Glutamatergic neuron (in vitro differentiated cells): Measurements from ENCODE around the gene SLC31A1. TPM values are rescaled to one million over a fixed set of nuclear protein-coding genes. Genes with fewer than 3 reads are reported as not detected.

Source experiments
- DNase-seq: peaks from one replicate; pipeline ENCODE4 v3.0.0; 2022
- H3K27ac Mint-ChIP-seq: one replicate; pipeline ENCODE4 v1.8.0; 2020; ENCODE audit warnings: mild to moderate bottlenecking, mixed read lengths, inconsistent platforms; ENCODE audit not compliant: unreplicated experiment
- H3K27me3 Mint-ChIP-seq: one replicate; pipeline ENCODE4 v1.8.0; 2020; ENCODE audit warnings: mild to moderate bottlenecking, moderate library complexity, mixed read lengths, inconsistent platforms; ENCODE audit not compliant: unreplicated experiment
- H3K36me3 Mint-ChIP-seq: one replicate; pipeline ENCODE4 v1.8.0; 2020; ENCODE audit warnings: mild to moderate bottlenecking, mixed read lengths, inconsistent platforms; ENCODE audit not compliant: unreplicated experiment
- H3K4me1 Mint-ChIP-seq: one replicate; pipeline ENCODE4 v1.8.0; 2020; ENCODE audit warnings: mild to moderate bottlenecking, low read depth, mixed read lengths, inconsistent platforms; ENCODE audit not compliant: unreplicated experiment
- H3K4me3 Mint-ChIP-seq: one replicate; pipeline ENCODE4 v1.8.0; 2020; ENCODE audit warnings: mild to moderate bottlenecking, mixed read lengths, inconsistent platforms; ENCODE audit not compliant: unreplicated experiment
- H3K9me3 Mint-ChIP-seq: one replicate; pipeline ENCODE4 v1.8.0; 2020; ENCODE audit warnings: mild to moderate bottlenecking, moderate library complexity, mixed read lengths, inconsistent platforms; ENCODE audit not compliant: unreplicated experiment
- total RNA-seq: library from RNA; stranded (reverse); fragmentation: NEBNext Ultra II Directional; extraction: Animal tissue kit (Norgen Biotek cat#: 25700); gene quantifications from one replicate; pipeline ENCODE4 v1.2.1, GENCODE V29; 2021; ENCODE audit not compliant: unreplicated experiment
- TF ChIP-seq, protein P1 (sequence below): fragments of 200-600 bp; sonication (generic); IDR thresholded peaks from one replicate; pipeline ENCODE4 v1.5.0; 2021; ENCODE audit not compliant: partially characterized antibody, unreplicated experiment

The SLC31A1 gene
- total RNA-seq, 1 donor from 2014 or later = 11.2 TPM

DNA sequence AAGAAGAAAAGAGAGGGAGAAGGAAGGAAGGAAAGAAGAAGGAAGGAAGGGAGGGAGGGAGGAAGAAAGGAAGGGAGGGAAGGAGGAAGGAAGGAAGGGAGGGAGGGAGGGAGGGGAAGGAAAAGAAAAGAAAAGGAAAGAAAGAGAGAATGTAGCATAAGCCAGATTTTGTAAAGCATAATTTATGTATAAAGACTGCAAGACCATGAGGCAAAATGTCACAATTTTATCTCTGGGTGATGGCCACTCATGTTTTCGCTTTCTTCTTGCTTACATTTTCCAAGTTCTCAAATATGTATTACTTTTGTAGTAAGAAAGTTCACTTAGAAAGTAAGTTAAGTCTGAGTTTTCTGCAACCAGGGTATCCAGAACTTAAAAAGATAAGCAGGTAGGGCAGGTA, 85.2 kb downstream of the SLC31A1 start:
- Mint-ChIP-seq H3K36me3 (no peaks in the 10 kb centered on the region), H3K4me1 (no peaks in the 10 kb centered on the region), H3K4me3 (no peak overlapping the region), H3K27me3 (no peaks in the 10 kb centered on the region), H3K27ac (no peak overlapping the region), H3K9me3 (no peaks in the 10 kb centered on the region)
- TF ChIP-seq, protein P1, sequence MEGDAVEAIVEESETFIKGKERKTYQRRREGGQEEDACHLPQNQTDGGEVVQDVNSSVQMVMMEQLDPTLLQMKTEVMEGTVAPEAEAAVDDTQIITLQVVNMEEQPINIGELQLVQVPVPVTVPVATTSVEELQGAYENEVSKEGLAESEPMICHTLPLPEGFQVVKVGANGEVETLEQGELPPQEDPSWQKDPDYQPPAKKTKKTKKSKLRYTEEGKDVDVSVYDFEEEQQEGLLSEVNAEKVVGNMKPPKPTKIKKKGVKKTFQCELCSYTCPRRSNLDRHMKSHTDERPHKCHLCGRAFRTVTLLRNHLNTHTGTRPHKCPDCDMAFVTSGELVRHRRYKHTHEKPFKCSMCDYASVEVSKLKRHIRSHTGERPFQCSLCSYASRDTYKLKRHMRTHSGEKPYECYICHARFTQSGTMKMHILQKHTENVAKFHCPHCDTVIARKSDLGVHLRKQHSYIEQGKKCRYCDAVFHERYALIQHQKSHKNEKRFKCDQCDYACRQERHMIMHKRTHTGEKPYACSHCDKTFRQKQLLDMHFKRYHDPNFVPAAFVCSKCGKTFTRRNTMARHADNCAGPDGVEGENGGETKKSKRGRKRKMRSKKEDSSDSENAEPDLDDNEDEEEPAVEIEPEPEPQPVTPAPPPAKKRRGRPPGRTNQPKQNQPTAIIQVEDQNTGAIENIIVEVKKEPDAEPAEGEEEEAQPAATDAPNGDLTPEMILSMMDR = no peak
- no peak for DNase-seq

DNA sequence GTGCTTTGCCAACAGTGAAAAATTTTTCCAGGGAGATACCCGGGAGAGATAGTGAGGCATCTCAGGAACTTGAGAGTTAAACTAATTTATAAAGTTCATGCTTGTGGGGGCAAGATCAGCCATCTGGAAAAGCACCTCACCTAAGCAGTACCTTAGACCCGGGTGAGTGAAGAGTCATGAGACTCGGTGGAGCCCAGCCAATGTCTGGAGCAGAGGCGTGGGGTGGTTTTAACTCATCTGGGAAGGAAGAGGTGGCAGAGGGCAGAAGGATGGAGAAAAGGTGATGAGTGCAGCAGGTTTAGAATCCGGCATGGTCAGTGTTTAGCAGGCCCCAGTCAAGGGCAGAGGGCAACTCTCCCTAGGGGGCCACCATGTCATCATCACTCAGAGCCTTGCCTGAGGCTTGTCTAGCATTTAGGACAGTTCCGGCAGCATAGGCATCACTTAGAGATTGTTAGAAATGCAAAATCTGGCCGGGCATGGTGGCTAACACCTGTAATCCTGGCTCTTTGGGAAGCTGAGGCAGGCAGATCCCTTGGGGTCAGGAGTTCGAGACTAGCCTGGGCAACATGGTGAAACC, 86.1 kb downstream of the SLC31A1 start:
- no peaks in the 10 kb centered on the region for H3K4me1 Mint-ChIP-seq
- DNase-seq = peak; percentile 31
- H3K27me3 Mint-ChIP-seq = no peaks in the 10 kb centered on the region
- no peaks in the 10 kb centered on the region for H3K36me3 Mint-ChIP-seq
- no peak overlapping the region for H3K27ac Mint-ChIP-seq
- TF ChIP-seq, protein P1 = no peak
- no peaks in the 10 kb centered on the region for H3K9me3 Mint-ChIP-seq
- H3K4me3 Mint-ChIP-seq = no peak overlapping the region

DNA sequence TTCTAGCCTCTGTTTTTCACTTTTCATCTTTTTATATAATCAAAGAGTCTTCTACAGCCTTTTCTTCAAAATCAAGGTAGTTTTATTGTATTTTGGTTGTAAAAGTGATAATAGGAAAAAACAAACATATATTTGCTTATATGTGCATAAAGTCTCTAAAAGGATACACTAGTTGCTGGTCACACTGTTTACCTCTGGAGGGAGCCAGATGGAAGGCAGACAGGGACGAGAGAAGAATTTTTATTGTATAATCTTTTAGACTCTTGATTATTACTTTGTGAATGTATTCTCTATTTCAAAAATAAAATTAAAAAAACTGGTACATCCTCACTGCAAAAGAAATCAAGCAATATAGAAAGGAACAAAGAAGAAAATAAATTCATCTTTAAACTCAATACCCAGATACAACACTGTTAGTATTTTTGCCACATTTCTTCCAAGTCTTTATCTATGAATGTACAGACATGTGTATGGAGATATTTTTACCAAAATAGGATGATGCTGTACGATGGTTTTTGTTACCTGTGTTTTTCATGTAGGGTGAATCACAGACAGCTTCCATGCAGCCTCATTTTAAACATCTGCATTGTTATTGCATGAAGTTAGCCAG, 88.0 kb downstream of the SLC31A1 start:
- no peaks in the 10 kb centered on the region for H3K27me3 Mint-ChIP-seq
- H3K27ac Mint-ChIP-seq = no peak overlapping the region
- no peak for DNase-seq
- peaks cover 5% of the 10 kb centered on the region for H3K4me1 Mint-ChIP-seq
- no peak overlapping the region for H3K4me3 Mint-ChIP-seq
- H3K9me3 Mint-ChIP-seq = no peaks in the 10 kb centered on the region
- TF ChIP-seq, protein P1 = no peak
- H3K36me3 Mint-ChIP-seq = no peaks in the 10 kb centered on the region

DNA sequence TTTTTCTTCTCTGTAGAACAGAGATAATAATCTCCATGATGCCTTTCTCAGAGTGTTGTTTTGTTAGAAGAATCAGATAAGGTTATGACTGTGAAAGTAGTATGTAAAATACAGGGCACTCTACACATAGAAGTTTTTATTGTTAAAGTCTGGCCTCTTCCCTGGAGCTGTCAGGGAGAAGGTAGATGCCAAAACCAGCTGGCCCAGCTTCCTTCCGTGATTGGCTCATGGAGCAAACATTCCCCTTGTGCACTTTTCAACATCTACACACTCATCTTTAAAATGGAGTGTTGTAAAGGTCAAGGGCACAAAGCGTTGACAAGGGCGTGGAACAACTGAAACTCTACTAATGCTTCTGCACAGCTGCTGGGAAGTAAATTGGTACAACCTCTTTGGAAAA, 89.2 kb downstream of the SLC31A1 start:
- no peak overlapping the region for H3K4me3 Mint-ChIP-seq

DNA sequence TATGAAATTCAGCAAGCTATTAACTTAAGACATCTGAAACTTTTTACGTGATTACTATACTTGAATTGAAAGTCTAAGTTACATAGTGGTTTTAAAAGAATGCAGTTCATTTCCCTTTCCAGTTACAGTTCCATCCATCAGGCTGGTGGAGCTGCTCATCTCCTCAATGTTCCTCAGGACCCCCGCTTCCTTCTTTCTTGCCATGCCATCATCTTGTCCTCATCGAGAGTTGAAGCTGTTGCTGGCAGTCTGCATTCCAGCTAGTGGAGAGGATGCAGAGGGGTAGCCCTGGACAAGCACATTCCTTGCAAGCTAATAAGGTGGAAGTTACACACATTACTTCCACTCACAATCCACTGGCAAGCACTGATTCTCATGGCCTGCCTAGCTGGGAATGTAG, 90.6 kb downstream of the SLC31A1 start:
- H3K27ac Mint-ChIP-seq = no peak overlapping the region

More for the DNA sequence above, 89.2 kb downstream of the SLC31A1 start:
- TF ChIP-seq, protein P1 = no peak
- DNase-seq = no peak
- Mint-ChIP-seq H3K27me3 (no peaks in the 10 kb centered on the region), H3K4me1 (peaks cover 5% of the 10 kb centered on the region), H3K9me3 (no peaks in the 10 kb centered on the region), H3K27ac (no peak overlapping the region), H3K36me3 (no peaks in the 10 kb centered on the region)

More for the DNA sequence above, 90.6 kb downstream of the SLC31A1 start:
- H3K36me3 Mint-ChIP-seq = no peaks in the 10 kb centered on the region
- TF ChIP-seq, protein P1 = no peak
- H3K9me3 Mint-ChIP-seq = no peaks in the 10 kb centered on the region
- H3K4me3 Mint-ChIP-seq = no peak overlapping the region
- peaks cover 5% of the 10 kb centered on the region for H3K4me1 Mint-ChIP-seq
- DNase-seq = no peak
- H3K27me3 Mint-ChIP-seq = no peaks in the 10 kb centered on the region
